C4-2B (cell line): ENCODE results near the gene FBL.
"Not testable (repeated sequence)": the region's sequence is repeated elsewhere in the genome, so short reads cannot be mapped to it uniquely, and the experiment has no call there.

Experiments
- ZFX ChIP-seq: fragments of 450-650 bp; IDR thresholded peaks from 2 replicates; pipeline ENCODE4 v1.6.1; 2017
- TF ChIP-seq, protein P1 (sequence below): fragments of 450-650 bp; conservative IDR thresholded peaks from 2 replicates; pipeline ENCODE4 v1.5.1; 2017; ENCODE audit warnings: mild to moderate bottlenecking

- TF ChIP-seq, protein P1, sequence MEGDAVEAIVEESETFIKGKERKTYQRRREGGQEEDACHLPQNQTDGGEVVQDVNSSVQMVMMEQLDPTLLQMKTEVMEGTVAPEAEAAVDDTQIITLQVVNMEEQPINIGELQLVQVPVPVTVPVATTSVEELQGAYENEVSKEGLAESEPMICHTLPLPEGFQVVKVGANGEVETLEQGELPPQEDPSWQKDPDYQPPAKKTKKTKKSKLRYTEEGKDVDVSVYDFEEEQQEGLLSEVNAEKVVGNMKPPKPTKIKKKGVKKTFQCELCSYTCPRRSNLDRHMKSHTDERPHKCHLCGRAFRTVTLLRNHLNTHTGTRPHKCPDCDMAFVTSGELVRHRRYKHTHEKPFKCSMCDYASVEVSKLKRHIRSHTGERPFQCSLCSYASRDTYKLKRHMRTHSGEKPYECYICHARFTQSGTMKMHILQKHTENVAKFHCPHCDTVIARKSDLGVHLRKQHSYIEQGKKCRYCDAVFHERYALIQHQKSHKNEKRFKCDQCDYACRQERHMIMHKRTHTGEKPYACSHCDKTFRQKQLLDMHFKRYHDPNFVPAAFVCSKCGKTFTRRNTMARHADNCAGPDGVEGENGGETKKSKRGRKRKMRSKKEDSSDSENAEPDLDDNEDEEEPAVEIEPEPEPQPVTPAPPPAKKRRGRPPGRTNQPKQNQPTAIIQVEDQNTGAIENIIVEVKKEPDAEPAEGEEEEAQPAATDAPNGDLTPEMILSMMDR, result not testable (repeated sequence)
- TF ChIP-seq ZFX, result not testable (repeated sequence)
Measured at GRCh38 chr19:39885821-39886554, 39.8 kb upstream of the FBL start.
